GM12878 (cell line): ENCODE results near the gene KNTC1. TPM values are rescaled to one million over a fixed set of nuclear protein-coding genes. Genes with fewer than 3 reads are reported as not detected.

ENCODE experiments used
- CUX1 ChIP-seq: IDR thresholded peaks from 2 replicates; pipeline ENCODE4 v1.6.1; 2012; ENCODE audit warnings: improper control_type of control experiment, low read depth, low read length; ENCODE audit not compliant: insufficient replicate concordance
- IRF3 ChIP-seq: fragments of 450-650 bp; IDR thresholded peaks from 2 replicates; pipeline ENCODE4 v1.6.1; 2014; ENCODE audit warnings: mild to moderate bottlenecking
- NFXL1 ChIP-seq: fragments of 450-650 bp; IDR thresholded peaks from 2 replicates; pipeline ENCODE4 v1.6.1; 2017; ENCODE audit warnings: antibody characterized with exemption, mild to moderate bottlenecking, borderline replicate concordance
- RAD21 ChIP-seq: IDR thresholded peaks from 2 replicates; pipeline ENCODE4 v1.6.1; 2011; ENCODE audit warnings: mild to moderate bottlenecking, low read depth, low read length, moderate library complexity; ENCODE audit not compliant: insufficient read depth
- ZBED1 ChIP-seq: IDR thresholded peaks from 2 replicates; pipeline ENCODE4 v1.6.1; 2016; ENCODE audit warnings: borderline replicate concordance
- polyA plus RNA-seq, 11 experiments: library from polyadenylated mRNA; depleted of rRNA in 4 of 11; unstranded in 6 of 11; stranded (reverse) in 5 of 11; fragments of >200 nt; fragmentation: Nextera tagmentation in 4 of 11; fragmentation: Illumina TruSeq in 1 of 11; extraction: Ambion mirVana in 4 of 11; extraction: Trizol in 1 of 11; gene quantifications; 1 replicate in 1 of 11; 2 replicates in 10 of 11; pipeline versions ENCODE4 v1.2.1 to v1.2.3, GENCODE V29; 2011 to 2016; ENCODE audit warnings: inconsistent platforms in 2 of 11, missing spikeins in 2 of 11, low read depth in 1 of 11
- total RNA-seq, 4 experiments: library from RNA; depleted of rRNA in 3 of 4; stranded (reverse); fragments of >200 nt in 3 of 4; fragmentation: Illumina TruSeq in 1 of 4; extraction: Trizol in 1 of 4; gene quantifications; 2 replicates each; pipeline versions ENCODE4 v1.2.1 to v1.2.3, GENCODE V29; 2013 to 2021

The KNTC1 gene
- total and polyA plus RNA-seq, 10 of the 15 experiments (the other 5 are each of a cell fraction or from before 2014, with no cell fraction given), result 37.2 to 118 (median 76.3) TPM

GRCh38 chr12:122643207-122643805, 116.3 kb downstream of the KNTC1 start (continued):
- TF ChIP-seq CUX1 (no peak), RAD21 (no peak), IRF3 (no peak), NFXL1 (no peak), ZBED1 (no peak)
- TF ChIP-seq, all 136 proteins: peak for 0
